ENCODE results near the gene NOTCH4.
A peak's percentile ranks its signal among the peaks of the same experiment; 100 is the strongest.

The NOTCH4 gene

DNA sequence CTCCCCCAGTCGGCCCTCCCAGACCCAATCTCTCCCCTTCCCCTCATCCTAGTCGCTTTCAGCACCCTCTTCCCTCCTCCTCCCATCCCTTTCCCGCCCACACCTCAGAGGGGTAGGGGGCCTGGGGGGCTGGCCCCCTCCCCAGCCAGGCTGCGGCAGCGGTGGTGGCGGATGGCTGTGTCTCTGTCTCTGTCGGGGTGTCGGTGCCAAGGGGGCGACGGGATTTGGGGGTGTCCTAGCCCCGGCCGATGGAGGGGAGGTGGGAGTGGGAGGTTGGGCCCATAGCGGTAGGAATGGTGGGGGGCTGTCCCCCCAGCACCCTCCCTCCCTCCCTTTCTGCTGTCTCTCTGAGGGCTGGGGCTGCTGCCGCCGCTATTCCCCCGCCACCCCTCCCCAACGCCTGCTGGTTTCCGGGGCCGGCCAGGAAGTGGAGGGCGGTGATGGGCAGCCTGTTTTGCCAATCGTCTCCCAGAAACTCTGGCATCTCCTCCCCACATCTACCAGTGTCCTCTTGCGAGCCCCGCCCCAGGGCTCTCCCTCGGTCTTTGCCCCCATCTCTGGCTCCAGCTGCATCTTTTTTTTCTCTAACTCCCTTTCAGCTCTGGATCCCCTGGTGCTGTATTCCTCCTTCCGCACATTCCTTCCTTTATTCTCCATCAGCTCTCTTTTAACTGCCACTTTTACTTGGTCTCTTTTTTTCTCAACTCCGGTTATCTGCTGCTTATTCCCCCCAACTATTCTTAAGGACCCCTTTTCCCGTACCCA is 48.0 kb downstream of the NOTCH4 start, which contains the start of gene AGPAT1:
AGPAT1 (minus strand) TSS at position 374 of the 765 bp plus-strand sequence. CDS start 4,588 bp downstream, outside the sequence.
- peak; percentile 97 to 98 for DNase-seq
- TF ChIP-seq GATA1 (IDR thresholded peaks at IDR 0.05; ENCODE audit: low read depth, low read length) (no peak), POLR2A (IDR thresholded peaks at IDR 0.05; ENCODE audit: low read length) (peak; percentile 79)

DNA sequence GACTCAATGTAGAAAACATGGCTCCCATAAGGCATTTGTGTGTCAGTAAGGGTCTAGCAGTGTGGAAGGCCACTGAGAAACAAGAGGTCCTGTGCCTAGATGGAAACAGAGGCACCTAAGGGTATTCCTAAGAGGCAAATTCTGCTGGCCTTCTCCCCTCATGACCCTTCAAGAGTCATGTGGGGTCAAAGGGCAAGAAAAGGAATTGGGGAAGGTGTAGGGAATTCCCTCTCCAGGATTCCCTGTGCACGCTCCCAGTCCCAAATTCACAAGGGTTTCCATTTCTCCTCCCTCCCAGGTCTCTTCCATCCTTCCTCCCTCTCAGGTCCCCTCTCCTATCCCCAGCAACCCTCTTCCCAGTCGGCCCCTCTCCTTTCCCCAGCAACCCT is 48.6 kb downstream of the NOTCH4 start:
- no peak for TF ChIP-seq GATA1 (IDR thresholded peaks at IDR 0.05; ENCODE audit: low read depth, low read length)
- TF ChIP-seq POLR2A (IDR thresholded peaks at IDR 0.05; ENCODE audit: low read length) = no peak

DNA sequence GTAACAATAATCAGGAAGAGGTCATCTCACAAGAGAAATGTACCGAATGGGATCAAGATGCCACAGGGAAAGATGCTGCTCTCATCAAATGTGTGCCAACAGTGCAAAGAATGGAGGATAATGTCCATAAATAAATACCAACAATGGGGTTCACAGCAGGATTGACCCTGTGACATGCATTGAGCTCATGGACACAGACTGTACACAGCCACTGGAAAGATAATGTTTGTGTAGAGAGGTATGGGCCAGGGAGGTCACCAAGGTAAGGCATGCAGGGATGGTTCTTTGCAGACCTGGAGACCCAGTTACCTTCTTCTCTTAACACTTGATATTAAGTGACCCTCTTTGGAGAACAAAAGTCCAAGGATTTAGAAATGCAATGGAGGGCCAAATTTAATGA is 49.5 kb downstream of the NOTCH4 start:
- TF ChIP-seq GATA1 (IDR thresholded peaks at IDR 0.05; ENCODE audit: low read depth, low read length) (no peak), POLR2A (IDR thresholded peaks at IDR 0.05; ENCODE audit: low read length) (no peak)
- no peak for DNase-seq

More for the DNA sequence above, 48.6 kb downstream of the NOTCH4 start:
- no peak for DNase-seq

DNA sequence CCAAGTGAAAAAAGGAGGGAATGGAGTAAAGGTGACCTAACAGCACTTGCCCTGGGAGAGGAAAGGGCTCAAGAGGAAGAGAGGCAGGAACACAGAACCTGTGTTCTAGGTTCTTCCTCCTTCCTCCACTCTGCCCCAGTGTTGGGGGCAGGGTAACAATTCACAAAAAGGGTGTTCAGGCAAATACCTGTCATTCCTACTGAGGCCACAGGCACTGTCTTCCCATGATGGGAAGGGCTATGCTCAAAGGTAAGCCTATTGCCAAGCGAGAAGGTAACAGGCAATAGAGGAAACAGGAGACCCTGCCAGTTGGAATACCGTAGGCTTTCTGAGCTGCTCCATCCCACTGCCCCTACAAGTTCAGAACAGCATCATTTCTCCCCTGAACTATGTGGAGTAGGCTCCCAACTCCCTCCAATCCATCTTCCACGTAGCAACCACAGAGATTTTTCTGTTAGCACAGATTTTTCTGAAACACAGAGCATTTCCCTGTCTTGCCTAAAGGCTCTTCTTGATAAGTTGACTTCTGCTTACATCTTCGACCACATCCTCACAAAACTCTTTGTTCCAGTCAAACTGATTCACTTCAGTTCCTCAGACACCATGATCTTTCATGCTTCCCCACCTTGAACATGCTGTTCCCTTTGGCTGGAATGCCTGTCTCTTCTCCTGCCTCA is 50.7 kb downstream of the NOTCH4 start:
- TF ChIP-seq POLR2A (IDR thresholded peaks at IDR 0.05; ENCODE audit: low read length) (no peak), GATA1 (IDR thresholded peaks at IDR 0.05; ENCODE audit: low read depth, low read length) (no peak)
- DNase-seq = no peak

DNA sequence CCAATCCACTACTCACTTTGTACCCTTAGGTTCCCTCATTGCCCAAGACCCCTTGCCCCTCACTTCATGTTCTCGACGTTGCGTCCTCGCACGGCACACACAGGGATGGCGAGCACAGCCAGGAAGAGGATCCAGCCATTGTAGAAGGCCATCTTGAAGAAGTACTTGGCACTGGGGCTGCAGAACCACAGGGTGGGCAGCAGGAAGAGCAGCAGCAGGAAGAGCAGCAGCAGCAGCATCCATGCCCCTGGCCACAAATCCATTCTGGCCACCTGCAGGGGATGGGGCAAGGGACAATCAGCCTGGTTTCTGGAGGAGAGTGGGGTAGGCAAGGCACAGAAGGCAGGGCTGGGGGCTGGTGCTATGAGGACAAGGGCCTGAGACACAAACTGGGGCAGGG is 52.6 kb downstream of the NOTCH4 start:
- TF ChIP-seq POLR2A (IDR thresholded peaks at IDR 0.05; ENCODE audit: low read length) (no peak), GATA1 (IDR thresholded peaks at IDR 0.05; ENCODE audit: low read depth, low read length) (no peak)
- no peak for DNase-seq

DNA sequence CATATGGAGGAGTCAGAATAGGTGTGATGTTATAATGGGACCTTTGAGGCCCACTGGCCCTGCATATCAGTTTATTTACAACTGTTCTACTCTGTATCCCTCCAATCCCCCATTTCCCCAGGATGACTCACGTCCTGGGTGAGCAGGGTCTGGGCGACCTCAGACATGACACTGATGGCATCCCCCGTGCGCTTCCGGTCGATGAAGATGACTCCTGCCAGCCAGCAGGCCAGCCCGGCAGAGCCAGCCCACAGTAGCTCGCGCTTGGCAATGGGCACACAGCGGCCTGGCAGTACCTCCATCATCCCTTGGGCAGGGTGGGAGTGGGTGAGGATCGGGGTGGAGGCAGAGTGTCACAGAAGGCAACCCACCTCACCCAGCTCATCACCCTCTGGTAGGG is 53.6 kb downstream of the NOTCH4 start:
- TF ChIP-seq GATA1 (IDR thresholded peaks at IDR 0.05; ENCODE audit: low read depth, low read length) = no peak
- no peak for TF ChIP-seq POLR2A (IDR thresholded peaks at IDR 0.05; ENCODE audit: low read length)
- DNase-seq = no peak

DNA sequence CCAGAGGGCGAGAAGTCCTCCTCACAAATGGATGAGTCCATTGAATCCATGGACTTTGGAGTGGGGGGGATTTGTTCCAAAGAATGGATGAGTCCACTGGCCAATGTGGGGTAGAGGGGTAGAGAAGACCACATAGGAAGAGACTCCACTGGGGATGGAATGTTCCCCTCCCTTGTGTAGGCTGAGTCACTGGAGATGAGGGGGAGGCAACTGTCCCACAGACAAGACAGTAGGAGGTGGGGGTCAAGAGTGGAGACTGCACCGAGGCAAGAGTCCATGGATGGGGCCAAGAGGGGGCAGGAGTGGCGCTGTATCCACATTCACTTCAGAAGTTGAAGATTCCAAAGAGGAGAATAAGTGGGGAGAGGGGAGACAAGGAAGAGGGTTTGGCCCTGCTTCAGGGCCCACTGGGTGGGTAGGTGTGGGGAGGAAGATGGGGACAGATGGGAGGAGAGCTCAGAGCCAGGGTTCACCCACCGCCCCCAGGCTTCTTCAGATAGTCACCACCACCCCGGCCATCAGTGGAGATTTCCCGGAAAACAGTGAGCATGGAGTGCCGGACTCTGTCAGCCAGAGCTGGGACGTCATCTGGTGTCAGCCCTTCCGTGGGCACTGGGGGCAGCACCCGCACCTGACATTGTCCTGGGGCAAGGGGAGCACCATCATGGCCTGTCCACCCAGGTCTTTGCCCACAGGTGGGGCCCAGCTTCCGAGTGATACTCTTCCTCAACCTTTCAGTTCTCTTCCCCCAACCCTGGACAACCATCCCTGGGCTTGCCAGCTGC is 54.9 kb downstream of the NOTCH4 start:
- TF ChIP-seq GATA1 (IDR thresholded peaks at IDR 0.05; ENCODE audit: low read depth, low read length) = no peak
- peak; percentile 42 for TF ChIP-seq POLR2A (IDR thresholded peaks at IDR 0.05; ENCODE audit: low read length)
- no peak for DNase-seq

DNA sequence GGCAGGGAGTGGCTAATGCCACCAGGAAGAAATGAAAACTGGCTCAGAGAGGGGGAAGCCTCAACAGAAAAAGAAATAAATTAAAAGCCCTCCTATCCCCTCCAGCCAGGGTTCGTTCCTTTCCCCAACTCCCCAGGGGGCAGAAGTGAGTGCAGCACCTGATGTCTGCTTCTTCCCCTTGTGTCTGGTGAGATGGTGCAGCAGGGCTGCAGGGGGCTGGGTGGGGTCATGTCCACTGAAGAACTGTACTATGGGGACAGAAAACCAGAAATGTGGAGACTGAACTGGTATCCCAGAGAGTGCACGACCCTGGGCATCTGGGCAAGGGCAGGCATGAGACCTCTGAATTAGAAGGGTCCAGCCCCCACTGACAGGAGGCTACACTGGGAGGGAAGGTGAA is 55.5 kb downstream of the NOTCH4 start:
- no peak for TF ChIP-seq GATA1 (IDR thresholded peaks at IDR 0.05; ENCODE audit: low read depth, low read length)
- no peak for TF ChIP-seq POLR2A (IDR thresholded peaks at IDR 0.05; ENCODE audit: low read length)
- DNase-seq = no peak

DNA sequence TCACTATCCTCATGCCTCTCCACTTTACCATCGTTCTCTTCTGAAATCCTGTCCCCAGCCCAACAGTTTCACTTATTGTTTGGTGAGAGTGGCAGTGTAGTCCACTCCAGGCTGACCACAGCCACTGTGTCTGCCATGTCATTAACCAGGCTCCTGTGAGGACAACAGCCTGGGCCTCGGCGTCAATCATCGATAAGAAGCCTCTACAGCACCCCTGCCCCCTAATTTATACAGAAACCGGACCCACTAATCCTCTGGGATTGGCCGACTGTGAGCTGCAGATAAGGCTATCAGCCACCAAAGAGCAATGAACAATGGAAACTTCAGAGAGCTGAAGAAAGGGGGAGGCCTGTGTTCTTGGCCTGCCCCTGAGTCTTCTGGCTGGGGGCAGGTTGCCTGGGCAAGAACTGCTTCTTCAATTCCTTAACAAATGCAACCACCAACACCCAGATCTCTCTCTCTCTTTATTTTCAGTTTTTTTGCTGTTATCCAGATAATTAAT is 56.1 kb downstream of the NOTCH4 start:
- DNase-seq = peak; percentile 71 to 93
- TF ChIP-seq POLR2A (IDR thresholded peaks at IDR 0.05; ENCODE audit: low read length) (peak; percentile 50), GATA1 (IDR thresholded peaks at IDR 0.05; ENCODE audit: low read depth, low read length) (peak; percentile 30)

DNA sequence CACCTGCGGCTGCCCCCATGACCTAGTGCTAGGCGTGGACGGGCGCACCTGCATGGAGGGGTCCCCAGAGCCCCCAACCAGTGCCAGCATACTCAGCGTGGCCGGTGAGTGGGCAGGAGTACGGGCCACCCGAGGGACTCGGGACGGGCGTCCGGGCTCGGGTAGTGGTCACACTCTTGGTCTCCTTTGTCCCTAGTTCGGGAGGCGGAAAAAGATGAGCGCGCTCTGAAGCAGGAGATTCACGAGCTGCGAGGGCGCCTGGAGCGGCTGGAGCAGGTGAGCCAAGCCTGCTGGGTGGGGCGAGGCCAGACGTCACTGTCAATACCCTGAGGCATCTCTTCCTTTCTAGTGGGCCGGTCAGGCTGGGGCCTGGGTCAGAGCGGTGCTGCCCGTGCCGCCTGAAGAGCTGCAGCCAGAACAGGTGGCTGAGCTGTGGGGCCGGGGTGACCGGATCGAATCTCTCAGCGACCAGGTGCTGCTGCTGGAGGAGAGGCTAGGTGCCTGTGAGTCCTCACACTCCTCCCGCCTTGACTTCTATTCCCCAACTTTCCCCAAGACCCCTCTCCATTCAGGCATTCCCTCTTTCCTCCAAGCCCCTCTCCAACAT is 56.6 kb downstream of the NOTCH4 start:
- TF ChIP-seq POLR2A (IDR thresholded peaks at IDR 0.05; ENCODE audit: low read length) (no peak), GATA1 (IDR thresholded peaks at IDR 0.05; ENCODE audit: low read depth, low read length) (no peak)
- DNase-seq = no peak

DNA sequence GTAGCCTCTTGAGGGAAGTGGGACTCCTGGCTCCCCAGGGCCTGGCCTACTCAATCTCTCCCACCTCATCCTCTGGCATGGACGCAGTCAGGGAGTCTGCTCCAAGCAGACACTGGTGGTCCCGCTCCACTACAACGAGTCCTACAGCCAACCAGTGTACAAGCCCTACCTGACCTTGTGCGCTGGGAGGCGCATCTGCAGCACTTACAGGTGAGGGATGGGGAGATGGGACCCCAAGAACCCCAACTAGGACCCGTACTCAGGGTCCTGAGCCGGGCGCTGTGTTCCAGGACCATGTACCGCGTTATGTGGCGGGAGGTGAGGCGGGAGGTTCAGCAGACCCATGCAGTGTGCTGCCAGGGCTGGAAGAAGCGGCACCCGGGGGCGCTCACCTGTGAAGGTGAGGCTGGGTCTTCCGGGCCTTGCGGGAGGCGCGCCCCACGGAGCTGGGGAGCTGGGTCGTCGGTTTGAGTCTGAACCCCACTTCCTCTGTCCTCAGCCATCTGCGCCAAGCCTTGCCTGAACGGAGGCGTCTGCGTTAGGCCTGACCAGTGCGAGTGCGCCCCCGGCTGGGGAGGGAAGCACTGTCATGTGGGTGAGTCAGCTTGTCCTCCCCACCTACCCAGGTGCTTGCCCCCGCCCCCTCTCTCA is 57.3 kb downstream of the NOTCH4 start:
- DNase-seq = no peak
- no peak for TF ChIP-seq POLR2A (IDR thresholded peaks at IDR 0.05; ENCODE audit: low read length)
- no peak for TF ChIP-seq GATA1 (IDR thresholded peaks at IDR 0.05; ENCODE audit: low read depth, low read length)

DNA sequence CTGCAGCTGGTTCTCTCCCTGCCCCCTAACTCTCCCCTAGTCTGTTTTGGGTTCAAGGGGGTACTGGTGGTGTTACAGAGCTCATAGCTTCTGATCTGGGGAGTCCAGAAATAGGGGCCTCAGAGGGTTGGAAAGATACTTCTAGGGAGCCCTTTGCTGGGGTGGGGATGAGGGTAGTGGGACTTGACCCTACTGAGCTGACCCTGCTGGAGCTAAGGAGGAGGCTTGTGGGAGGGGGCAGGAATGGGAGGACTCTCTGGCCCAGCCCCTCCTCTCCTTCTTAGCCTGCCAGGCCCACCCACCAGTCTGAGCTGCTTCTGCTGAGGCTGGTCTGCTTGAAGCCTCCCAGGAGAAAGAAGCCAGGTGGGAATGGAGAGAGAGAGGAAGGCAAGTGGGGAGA is 59.6 kb downstream of the NOTCH4 start, which contains the start of gene EGFL8:
EGFL8 (plus strand) TSS at position 301 of the 400 bp plus-strand sequence. CDS start 1,571 bp downstream, outside the sequence.
- no peak for TF ChIP-seq GATA1 (IDR thresholded peaks at IDR 0.05; ENCODE audit: low read depth, low read length)
- no peak for TF ChIP-seq POLR2A (IDR thresholded peaks at IDR 0.05; ENCODE audit: low read length)
- no peak for DNase-seq
